Measurements from ENCODE around the gene RSPH6A. TPM values are rescaled to one million over a fixed set of nuclear protein-coding genes. Genes with fewer than 3 reads are reported as not detected.

The RSPH6A gene
- total and polyA plus RNA-seq, 2 of the 13 experiments (the other 11 are each of a cell fraction or from before 2014, with no cell fraction given), result 0.07 TPM; not detected in 1

- TF ChIP-seq CEBPZ (IDR thresholded peaks at IDR 0.05; ENCODE audit: low read length) (no peak), TRAFD1 (CRISPR knock-in tag; IDR thresholded peaks at IDR 0.05; ENCODE audit: borderline replicate concordance) (no peak), FOXP4 (CRISPR knock-in tag; IDR thresholded peaks at IDR 0.05) (no peak; the same call in 1 of the 2 replicates), ZFP37 (CRISPR knock-in tag; IDR thresholded peaks at IDR 0.05; ENCODE audit: borderline replicate concordance) (no peak), ZNF207 (IDR thresholded peaks at IDR 0.05; ENCODE audit: borderline replicate concordance) (no peak), PHF20 (CRISPR knock-in tag; IDR thresholded peaks at IDR 0.05) (peak; percentile 30; the same call in 1 of the 2 replicates), ZMYM2 (CRISPR knock-in tag; IDR thresholded peaks at IDR 0.05) (no peak), ZNF598 (CRISPR knock-in tag; IDR thresholded peaks at IDR 0.05; ENCODE audit: borderline replicate concordance) (peak; percentile 95), TARDBP (CRISPR knock-in tag; IDR thresholded peaks at IDR 0.05) (no peak), FOXK2 (IDR thresholded peaks at IDR 0.05) (peak; percentile 89), ZNF772 (CRISPR knock-in tag; IDR thresholded peaks at IDR 0.05) (no peak), MXD3 (CRISPR knock-in tag; IDR thresholded peaks at IDR 0.05) (peak; percentile 52; the same call in 1 of the 2 replicates), MIER3 (CRISPR knock-in tag; IDR thresholded peaks at IDR 0.05; ENCODE audit: borderline replicate concordance) (peak; percentile 64; the same call in 1 of the 2 replicates), TCF7 (IDR thresholded peaks at IDR 0.05; ENCODE audit: low read depth) (no peak), ZSCAN30 (CRISPR knock-in tag; IDR thresholded peaks at IDR 0.05) (no peak)
These were observed 44.7 kb downstream of the RSPH6A start (continued) for GRCh38 chr19:45770192-45771101.

Measured in HepG2 (cell line).